Smooth muscle cell of the brain vasculature (primary cell): ENCODE measurements around the gene CCDC197.

Experiments
- DNase-seq: peaks from one replicate; pipeline ENCODE4 v3.0.0-alpha.2; 2012; ENCODE audit warnings: low read depth, low spot score

The CCDC197 gene

GRCh38 chr14:93977171-93977570 lies 19.9 kb upstream of the CCDC197 start:
- DNase-seq, result no peak

- no peak for DNase-seq
Measured at GRCh38 chr14:93977790-93978581, 19.1 kb upstream of the CCDC197 start.

GRCh38 chr14:93978735-93979134 lies 18.4 kb upstream of the CCDC197 start:
- no peak for DNase-seq

GRCh38 chr14:93980456-93981201 lies 16.5 kb upstream of the CCDC197 start:
- peak; percentile 39 for DNase-seq

- no peak for DNase-seq
Measured at GRCh38 chr14:93981316-93982229, 15.5 kb upstream of the CCDC197 start.

- DNase-seq, result no peak
Measured at GRCh38 chr14:93982230-93983007, 14.7 kb upstream of the CCDC197 start.

- no peak for DNase-seq
Measured at GRCh38 chr14:93984070-93984469, 13.0 kb upstream of the CCDC197 start.

- no peak for DNase-seq
Measured at GRCh38 chr14:93984987-93985410, 12.1 kb upstream of the CCDC197 start.

GRCh38 chr14:93986955-93987354 lies 10.1 kb upstream of the CCDC197 start:
- DNase-seq, result no peak

- DNase-seq, result no peak
Measured at GRCh38 chr14:93987376-93987775, 9.7 kb upstream of the CCDC197 start.

GRCh38 chr14:93987815-93988476 lies 9.2 kb upstream of the CCDC197 start:
- DNase-seq, result no peak

GRCh38 chr14:93989939-93990338 lies 7.2 kb upstream of the CCDC197 start:
- no peak for DNase-seq

- no peak for DNase-seq
Measured at GRCh38 chr14:93991212-93991611, 5.9 kb upstream of the CCDC197 start.

GRCh38 chr14:93991649-93992048 lies 5.5 kb upstream of the CCDC197 start:
- DNase-seq, result no peak

- no peak for DNase-seq
Measured at GRCh38 chr14:93993382-93993781, 3.7 kb upstream of the CCDC197 start.

- no peak for DNase-seq
Measured at GRCh38 chr14:93994919-93995682, 2.0 kb upstream of the CCDC197 start.

GRCh38 chr14:93996130-93996695 lies 888 bp upstream of the CCDC197 start:
- no peak for DNase-seq

GRCh38 chr14:93997916-93998870 lies 1.1 kb downstream of the CCDC197 start:
- DNase-seq, result no peak
